AG09319 (cell line): ENCODE data around the gene FYCO1.

Experiments used
- DNase-seq: peaks from one replicate; pipeline ENCODE4 v3.0.0-alpha.2; 2010; ENCODE audit warnings: low read depth; ENCODE audit errors: extremely low read depth
- TF ChIP-seq, protein P1 (sequence below): IDR thresholded peaks from 2 replicates; pipeline ENCODE4 v1.5.1; 2011; ENCODE audit warnings: low read depth, mild to moderate bottlenecking, inconsistent platforms, low read length, moderate library complexity

FYCO1 gene

DNA sequence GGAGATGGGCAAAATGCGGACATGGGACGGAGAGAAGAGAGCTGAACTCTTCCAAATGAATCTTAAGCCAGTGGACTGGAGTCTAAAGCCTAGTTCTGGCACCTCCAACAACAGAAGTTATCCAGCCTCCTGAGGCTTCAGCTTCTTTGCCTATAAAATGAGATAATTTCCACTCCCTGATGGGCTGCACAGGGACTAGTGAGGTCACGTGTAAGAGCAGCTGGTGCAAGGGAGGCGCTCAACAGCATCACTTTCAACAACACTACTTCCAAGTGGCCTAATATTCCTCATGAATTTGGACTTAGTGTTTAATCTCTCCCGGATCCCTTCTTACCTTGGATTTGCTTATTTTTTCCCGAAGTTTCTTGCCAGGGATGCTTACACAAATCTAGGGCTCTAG, 43.7 kb downstream of the FYCO1 start:
- no peak for DNase-seq
- TF ChIP-seq, protein P1, sequence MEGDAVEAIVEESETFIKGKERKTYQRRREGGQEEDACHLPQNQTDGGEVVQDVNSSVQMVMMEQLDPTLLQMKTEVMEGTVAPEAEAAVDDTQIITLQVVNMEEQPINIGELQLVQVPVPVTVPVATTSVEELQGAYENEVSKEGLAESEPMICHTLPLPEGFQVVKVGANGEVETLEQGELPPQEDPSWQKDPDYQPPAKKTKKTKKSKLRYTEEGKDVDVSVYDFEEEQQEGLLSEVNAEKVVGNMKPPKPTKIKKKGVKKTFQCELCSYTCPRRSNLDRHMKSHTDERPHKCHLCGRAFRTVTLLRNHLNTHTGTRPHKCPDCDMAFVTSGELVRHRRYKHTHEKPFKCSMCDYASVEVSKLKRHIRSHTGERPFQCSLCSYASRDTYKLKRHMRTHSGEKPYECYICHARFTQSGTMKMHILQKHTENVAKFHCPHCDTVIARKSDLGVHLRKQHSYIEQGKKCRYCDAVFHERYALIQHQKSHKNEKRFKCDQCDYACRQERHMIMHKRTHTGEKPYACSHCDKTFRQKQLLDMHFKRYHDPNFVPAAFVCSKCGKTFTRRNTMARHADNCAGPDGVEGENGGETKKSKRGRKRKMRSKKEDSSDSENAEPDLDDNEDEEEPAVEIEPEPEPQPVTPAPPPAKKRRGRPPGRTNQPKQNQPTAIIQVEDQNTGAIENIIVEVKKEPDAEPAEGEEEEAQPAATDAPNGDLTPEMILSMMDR, result no peak

GRCh38 chr3:45950686-45951600, 44.7 kb downstream of the FYCO1 start:
- TF ChIP-seq, protein P1, result no peak
- DNase-seq, result no peak

DNA sequence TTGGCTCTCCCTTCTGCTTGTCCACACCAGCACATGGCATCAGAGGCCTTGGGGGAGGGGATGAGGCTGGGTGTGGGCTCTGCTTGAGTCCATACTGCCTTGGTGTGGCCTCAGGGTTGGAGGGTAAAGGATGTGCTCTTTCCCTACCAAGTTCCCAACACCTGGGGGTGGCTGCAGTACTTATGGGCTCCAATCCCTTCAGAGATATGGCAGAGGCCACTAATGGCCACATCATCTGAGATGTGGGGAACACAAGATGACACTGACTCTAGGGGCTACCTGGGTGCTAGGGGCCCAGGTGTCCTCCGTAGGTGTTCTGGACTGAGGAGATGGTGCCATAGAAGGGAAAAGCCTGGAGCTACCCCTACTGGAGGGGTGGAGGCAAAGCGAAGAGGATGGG, 45.5 kb downstream of the FYCO1 start:
- no peak for DNase-seq
- TF ChIP-seq, protein P1, result no peak

GRCh38 chr3:45949432-45949831, 46.2 kb downstream of the FYCO1 start:
- TF ChIP-seq, protein P1, result no peak
- no peak for DNase-seq

GRCh38 chr3:45948881-45949280, 46.7 kb downstream of the FYCO1 start:
- no peak for DNase-seq
- TF ChIP-seq, protein P1, result no peak

DNA sequence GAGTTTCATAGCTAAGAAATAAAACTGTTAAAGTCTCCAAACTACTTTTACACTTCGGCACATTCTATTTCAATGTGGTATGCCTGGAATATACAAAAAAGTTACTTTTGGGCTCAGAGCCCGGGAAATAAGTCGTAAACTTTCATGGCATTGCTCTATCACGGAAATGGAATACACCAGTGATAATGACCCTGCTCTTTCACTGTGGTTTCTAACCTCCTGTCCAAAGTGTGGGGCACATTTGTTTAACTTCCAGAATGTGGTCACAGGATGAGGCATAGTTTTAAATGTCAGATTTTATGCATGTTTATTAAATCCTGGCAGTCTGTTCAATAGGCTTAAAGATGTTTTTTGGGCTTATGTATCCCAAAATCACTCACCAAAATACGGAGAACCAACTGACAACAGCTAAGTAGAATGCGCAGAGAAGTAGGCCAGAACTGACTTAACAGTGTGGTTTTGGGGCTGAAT, 47.3 kb downstream of the FYCO1 start:
- TF ChIP-seq, protein P1, result no peak
- peak; percentile 78 for DNase-seq

DNA sequence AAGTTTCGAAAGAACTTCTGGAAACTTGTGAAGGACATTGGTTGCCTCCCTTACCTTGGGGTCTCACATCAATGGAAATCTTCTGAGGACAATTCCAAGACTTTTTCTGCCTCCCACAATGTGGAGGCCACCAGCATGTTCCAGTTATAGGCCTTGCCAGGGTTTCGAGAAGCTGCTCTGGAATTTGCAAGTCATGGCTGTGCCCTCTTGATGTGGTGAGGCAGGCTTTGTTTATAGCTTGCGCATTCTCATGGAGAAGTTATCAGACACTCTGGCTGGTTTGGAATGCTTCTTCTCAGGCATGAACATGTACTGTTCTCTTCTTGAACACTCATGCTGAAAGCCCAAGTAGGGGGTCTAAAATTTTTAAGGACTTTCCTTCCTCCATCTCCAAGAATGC, 48.3 kb downstream of the FYCO1 start:
- TF ChIP-seq, protein P1, result no peak
- no peak for DNase-seq
